ENCODE data around the gene POFUT1. TPM values are rescaled to one million over a fixed set of nuclear protein-coding genes. Genes with fewer than 3 reads are reported as not detected.

Gene POFUT1
- total and polyA plus RNA-seq, 2 of the 8 experiments (the other 6 are each of a cell fraction or from before 2014, with no cell fraction given), result 19.4 to 24.4 TPM

DNA sequence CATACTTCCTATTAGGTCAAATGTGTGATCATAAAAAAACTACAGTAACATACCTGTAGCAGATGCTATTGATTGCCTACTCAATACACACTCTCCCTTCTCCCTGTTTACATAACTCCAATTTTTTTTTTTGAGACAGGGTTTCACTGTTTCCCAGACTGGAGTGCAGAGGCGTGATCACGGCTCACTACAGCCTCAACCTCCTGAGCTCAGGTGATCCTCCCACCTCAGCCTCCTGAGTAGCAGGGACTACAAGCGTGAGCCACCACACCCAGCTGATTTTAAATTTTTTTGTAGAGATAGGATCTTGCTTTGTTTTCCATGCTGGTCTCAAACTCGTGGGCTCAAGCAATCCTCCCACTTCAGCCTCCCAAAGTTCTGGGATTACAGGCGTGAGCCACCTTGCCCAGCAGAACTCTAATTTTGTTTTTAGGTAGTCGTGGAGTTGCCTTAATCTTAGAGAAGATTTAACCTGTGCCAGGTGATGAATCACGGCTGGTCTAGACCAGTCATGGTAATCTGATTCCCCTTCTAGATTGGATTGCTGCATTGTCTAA lies 55.8 kb downstream of the POFUT1 start (continued):
- TF ChIP-seq NANOG (IDR thresholded peaks at IDR 0.05; ENCODE audit: insufficient read depth, low read depth, low read length, poor library complexity, severe bottlenecking), result no peak
- no peak for TF ChIP-seq CREB1 (IDR thresholded peaks at IDR 0.05)
